Measurements from ENCODE around the gene PNO1. TPM values are rescaled to one million over a fixed set of nuclear protein-coding genes. Genes with fewer than 3 reads are reported as not detected.

The PNO1 gene
- total RNA-seq, 2 donors from 2014 or later: 6.0 to 9.9 TPM

GRCh38 chr2:68126561-68126960 lies 31.1 kb upstream of the PNO1 start:
- intact Hi-C loops (cut with DNase I): no loop called here
- no peak overlapping the region for H3K9ac ChIP-seq (ENCODE audit: low read depth in 2 of 2, low read length in 2 of 2)
- DNase-seq: no peak
- H3K4me3 ChIP-seq: no peak overlapping the region
- H3K27me3 ChIP-seq: no peaks in the 10 kb centered on the region
- no peak overlapping the region for H3K27ac ChIP-seq
- H3K36me3 ChIP-seq: no peaks in the 10 kb centered on the region
- TF ChIP-seq, protein P1, sequence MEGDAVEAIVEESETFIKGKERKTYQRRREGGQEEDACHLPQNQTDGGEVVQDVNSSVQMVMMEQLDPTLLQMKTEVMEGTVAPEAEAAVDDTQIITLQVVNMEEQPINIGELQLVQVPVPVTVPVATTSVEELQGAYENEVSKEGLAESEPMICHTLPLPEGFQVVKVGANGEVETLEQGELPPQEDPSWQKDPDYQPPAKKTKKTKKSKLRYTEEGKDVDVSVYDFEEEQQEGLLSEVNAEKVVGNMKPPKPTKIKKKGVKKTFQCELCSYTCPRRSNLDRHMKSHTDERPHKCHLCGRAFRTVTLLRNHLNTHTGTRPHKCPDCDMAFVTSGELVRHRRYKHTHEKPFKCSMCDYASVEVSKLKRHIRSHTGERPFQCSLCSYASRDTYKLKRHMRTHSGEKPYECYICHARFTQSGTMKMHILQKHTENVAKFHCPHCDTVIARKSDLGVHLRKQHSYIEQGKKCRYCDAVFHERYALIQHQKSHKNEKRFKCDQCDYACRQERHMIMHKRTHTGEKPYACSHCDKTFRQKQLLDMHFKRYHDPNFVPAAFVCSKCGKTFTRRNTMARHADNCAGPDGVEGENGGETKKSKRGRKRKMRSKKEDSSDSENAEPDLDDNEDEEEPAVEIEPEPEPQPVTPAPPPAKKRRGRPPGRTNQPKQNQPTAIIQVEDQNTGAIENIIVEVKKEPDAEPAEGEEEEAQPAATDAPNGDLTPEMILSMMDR (IDR thresholded peaks at IDR 0.05): no peak
- no peaks in the 10 kb centered on the region for H3K9me3 ChIP-seq
- no peaks in the 10 kb centered on the region for H3K4me1 ChIP-seq

DNA sequence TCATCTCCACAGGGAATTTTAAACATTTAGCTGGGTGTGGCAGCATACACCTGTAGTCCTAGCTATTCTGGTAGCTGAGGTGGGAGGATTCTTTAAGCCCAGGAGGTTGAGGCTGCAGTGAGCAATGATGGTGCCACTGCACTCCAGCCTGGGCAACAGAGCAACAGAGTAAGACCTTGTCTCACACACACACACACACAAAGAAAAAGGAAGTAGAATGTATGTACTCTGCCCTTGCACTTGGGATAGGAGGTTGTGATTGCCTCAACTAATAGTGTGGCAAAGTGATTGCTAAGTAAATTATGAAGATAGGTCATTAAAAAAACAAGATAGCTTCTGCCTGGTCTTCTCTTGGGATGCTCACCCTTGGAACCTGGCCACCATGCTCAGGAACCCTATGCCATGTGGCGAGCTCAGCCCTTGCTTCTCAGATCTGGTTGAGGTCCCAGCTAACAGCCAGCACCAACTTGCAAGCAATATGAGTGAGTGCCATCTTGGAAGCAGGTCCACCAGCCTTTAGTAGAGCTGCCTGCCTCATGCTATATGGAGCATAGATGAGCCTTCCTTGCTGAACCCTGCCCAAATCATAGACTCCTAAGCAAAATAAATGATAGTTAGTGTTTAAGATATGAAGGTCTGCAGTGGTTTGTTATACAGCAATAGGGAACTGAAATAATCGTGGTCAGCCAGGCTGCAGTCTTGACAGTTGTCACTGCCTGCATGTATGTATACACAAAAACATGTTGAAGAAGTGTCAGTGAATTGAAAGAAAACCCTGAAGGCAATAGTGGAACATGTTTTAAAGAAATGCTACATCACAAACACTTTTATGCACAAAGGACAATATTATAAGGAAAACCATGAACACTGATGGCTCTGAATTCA lies 30.1 kb upstream of the PNO1 start:
- Histone ChIP-seq H3K4me1 (no peaks in the 10 kb centered on the region), H3K9me3 (no peaks in the 10 kb centered on the region), H3K27me3 (no peaks in the 10 kb centered on the region), H3K4me3 (no peak overlapping the region), H3K36me3 (no peaks in the 10 kb centered on the region), H3K9ac (ENCODE audit: low read depth in 2 of 2, low read length in 2 of 2) (no peak overlapping the region), H3K27ac (no peak overlapping the region)
- no peak for DNase-seq
- TF ChIP-seq, protein P1 (IDR thresholded peaks at IDR 0.05): no peak
- intact Hi-C loops (cut with DNase I): no loop called here

GRCh38 chr2:68134120-68134519 lies 23.6 kb upstream of the PNO1 start:
- Histone ChIP-seq H3K4me1 (no peaks in the 10 kb centered on the region), H3K36me3 (no peaks in the 10 kb centered on the region), H3K27me3 (no peaks in the 10 kb centered on the region), H3K4me3 (no peak overlapping the region), H3K9me3 (no peaks in the 10 kb centered on the region), H3K27ac (no peak overlapping the region), H3K9ac (ENCODE audit: low read depth in 2 of 2, low read length in 2 of 2) (no peak overlapping the region)
- no peak for DNase-seq
- intact Hi-C loops (cut with DNase I): no loop called here
- TF ChIP-seq, protein P1 (IDR thresholded peaks at IDR 0.05): no peak

DNA sequence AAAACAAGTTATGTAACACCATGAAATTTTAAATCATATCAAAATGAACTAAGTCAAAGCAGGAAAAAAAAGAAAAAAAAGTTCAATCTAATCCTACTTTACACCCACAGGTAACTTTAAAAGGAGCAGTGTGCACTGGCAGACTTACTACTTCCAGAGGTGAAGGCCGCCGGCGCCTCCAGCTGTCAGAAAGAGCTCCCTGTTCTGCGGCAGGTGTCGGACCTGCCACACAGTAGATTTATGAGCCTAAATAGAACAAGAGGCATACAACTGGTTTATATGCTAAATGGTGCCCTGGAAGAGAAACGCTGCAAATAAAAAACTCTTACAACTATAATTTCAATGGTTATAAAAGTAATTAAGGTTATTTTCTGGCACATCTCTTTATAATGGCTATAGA lies 23.1 kb upstream of the PNO1 start:
- TF ChIP-seq, protein P1 (IDR thresholded peaks at IDR 0.05): no peak
- Histone ChIP-seq H3K9me3 (no peaks in the 10 kb centered on the region), H3K4me1 (no peaks in the 10 kb centered on the region), H3K27me3 (no peaks in the 10 kb centered on the region), H3K36me3 (no peaks in the 10 kb centered on the region), H3K27ac (no peak overlapping the region), H3K9ac (ENCODE audit: low read depth in 2 of 2, low read length in 2 of 2) (no peak overlapping the region), H3K4me3 (no peak overlapping the region)
- peak; percentile 36 for DNase-seq
- intact Hi-C loops (cut with DNase I): no loop called here

DNA sequence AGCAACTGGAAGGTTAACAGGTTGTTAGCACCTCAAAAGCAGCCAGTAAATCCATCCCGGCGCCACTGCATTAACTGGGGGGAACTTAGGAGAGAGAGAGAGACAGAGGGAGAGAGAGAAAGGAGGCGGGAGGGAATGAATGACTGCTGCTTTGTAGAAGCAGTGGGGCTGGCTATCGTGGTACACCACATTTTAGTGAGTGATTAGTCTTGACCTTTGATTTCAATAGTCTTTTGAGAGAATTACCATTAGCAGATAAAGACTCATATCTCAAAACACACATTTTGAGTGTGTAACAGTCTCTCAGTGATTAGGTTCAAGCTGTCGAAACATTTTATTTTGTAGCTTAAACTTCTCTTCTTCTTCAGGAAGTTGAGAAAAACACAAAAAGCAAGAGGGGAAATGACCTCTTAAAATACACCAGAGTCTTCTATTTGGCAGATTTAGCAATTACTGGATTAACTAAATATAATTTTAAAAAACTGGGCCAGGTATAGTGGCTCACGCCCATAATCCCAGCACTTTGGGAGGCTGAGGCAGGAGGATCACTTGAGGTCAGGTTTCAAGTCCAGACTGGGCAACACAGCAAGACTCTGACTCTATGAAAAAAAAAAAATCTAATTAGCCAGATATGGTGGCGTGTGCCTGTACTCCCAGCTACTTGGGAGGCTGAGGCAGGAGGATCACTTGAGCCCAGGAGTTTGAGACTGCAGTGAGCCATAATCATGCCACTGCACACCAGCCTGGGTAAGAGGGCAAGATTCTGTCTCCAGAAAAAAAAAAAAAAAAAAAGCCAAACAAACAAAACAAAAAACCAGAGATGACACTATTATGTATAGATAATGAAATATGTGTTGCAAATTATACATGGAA lies 22.0 kb upstream of the PNO1 start:
- TF ChIP-seq, protein P1 (IDR thresholded peaks at IDR 0.05): no peak
- DNase-seq: no peak
- H3K9ac ChIP-seq (ENCODE audit: low read depth in 2 of 2, low read length in 2 of 2): no peak overlapping the region
- intact Hi-C loops (cut with DNase I): no loop called here
- H3K4me1 ChIP-seq: no peaks in the 10 kb centered on the region
- no peak overlapping the region for H3K4me3 ChIP-seq
- H3K27ac ChIP-seq: no peak overlapping the region
- H3K27me3 ChIP-seq: no peaks in the 10 kb centered on the region
- no peaks in the 10 kb centered on the region for H3K36me3 ChIP-seq
- H3K9me3 ChIP-seq: no peaks in the 10 kb centered on the region
